Head of caudate nucleus (tissue), 42 donors: ENCODE data around the gene RXRA.

Experiments
- DNase-seq, 42 donors: peaks; one replicate each; pipeline versions ENCODE4 v3.0.0 to v3.0.0-alpha.2; 2020 to 2021; ENCODE audit warnings: mixed read lengths in 7 of 42
- intact Hi-C: fragments of 100-400 bp; cut with DNase I; formaldehyde crosslinking; loops from one replicate; pipeline ENCODE4 v1.15.0; 2022

The RXRA gene

DNA sequence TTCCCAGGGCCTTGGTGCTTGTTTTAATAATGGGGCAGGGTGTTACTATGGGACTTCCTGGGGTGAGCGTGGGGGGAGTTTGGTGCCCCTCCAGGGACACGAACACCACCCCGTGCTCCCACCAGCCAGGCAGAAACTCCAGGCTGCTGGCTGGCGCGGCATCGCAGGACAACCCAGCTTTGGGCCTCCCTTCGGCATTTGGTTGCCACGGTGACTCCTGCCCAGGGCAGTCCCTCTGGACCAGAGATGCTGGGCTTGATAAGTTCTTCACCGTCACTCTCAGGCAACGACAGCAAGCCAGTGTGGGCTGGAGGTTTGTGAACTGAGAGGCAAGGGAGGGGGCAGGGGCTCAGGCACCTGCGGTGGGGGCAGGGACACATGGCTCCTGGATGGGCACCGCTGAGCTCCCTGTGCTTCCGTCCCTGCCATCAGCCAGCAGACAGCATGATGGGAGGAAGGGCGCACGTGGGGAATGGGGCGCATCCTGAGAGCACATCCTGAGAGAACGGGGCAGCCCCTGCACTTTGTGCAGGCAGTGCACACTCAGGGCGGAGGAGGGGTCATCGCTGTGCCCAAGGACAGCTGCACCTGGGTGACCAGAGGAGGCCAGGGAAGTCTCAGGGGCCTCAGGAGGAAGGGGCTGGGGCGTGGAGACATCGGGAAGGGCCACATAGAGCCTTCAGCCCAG, 116.4 kb downstream of the RXRA start:
- DNase-seq: peak in 3 of 42 donors; percentile 15 to 48 (median 39)
- intact Hi-C loops: loop anchor here (2.0 kb wide), 1 partner anchor 272 kb away; no protein-coding TSS in a partner anchor

DNA sequence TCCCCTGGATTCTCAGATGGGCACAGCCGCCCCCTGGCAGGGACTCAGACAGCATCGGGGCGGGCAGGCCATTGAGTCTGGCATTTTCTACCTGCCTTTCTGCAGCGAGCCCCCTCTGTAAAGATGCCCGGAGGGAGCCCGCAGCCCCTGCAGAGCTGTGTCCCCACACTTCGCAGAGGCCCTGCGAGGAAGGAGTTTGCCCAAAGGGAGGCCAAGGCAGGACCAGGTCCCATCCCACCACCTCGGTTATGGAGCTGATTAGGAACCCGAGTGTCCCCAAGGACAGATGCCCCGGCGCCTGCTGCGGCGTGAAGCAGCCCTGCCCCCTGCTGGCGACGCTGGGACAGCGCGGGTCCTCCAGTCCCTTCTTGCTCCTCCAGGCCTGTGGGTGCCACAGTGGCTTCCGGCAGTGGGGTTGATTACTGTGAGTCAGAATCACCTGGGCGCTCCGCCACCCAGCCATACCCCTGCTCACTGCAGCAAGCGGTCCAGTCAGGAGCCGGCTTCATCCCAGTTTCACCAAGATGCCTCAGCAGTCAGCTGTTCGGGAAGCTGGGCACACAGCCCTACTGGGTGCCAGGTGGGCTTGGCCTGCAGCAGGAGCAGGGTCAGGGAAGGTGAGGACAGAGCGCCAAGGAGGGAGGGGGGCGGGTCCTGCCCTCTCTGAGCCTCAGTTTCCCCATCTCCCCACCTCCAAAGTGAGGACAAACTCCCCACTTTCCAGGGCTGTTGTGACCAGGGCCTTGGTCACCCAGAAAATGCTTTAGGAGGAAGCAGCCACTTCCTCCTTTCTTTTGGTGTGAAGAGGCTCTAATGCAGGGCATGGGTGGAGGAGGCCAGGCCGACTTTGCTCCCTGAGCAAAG, 117.2 kb downstream of the RXRA start:
- peak; percentile 77 to 96 (median 90) for DNase-seq
- intact Hi-C loops: loop anchor here (2.0 kb wide), 1 partner anchor 273 kb away; no protein-coding TSS in a partner anchor

GRCh38 chr9:134444038-134444315, 117.7 kb downstream of the RXRA start:
- intact Hi-C loops: no loop called here

DNA sequence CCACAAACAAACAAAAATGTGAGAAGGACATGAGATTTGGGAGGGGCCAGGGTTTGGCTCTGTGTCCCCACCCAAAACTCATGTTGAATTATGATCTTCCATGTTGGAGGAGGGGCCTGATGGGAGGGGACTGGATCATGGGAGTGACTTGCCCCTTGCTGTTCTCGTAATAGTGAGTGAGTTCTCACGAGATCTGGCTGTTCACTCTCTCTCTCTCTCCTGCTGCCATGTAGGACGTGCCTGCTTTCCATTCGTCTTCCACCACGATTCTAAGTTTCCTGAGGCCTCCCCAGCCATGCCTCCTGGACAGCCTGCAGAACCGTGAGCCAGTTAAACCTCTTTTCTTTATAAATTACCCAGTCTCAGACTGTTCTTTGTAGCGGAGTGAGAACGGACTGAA, 118.7 kb downstream of the RXRA start:
- intact Hi-C loops: no loop called here
- DNase-seq: no peak

More at GRCh38 chr9:134444038-134444315, 117.7 kb downstream of the RXRA start:
- DNase-seq: no peak

DNA sequence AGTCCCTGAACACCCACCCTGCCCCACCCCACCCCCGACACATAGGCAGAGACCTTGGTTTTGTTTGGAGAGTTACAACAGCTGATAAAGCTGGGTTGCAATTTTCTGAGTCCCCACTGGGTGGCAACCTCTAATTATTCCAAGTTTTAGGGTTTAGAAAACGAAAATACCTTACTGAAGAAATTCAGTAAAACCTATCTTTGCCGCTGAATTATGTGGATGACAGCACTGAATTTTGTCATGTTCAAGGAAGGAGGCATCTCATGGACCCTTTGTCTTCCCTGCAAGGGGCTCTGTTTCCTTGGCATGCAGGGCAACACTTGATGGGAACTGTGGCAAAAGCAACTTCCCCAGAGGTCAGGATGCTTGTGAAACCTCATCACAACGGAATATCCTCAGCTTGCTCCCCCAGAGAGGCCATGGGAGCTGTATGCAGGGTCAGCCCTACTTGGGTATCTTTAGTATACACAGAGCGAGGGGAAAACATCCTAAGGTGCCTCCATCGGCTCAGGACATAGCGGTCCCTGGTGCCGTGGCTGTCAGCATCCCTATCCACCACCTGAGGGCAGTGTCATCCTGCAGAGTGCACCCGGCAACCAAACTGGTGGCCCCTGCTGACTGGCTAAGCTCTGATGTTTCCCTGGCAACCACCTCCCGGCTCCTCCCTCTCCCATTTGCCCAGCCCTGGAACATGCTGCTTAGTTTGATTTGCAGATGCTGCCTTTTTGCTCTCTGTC, 123.1 kb downstream of the RXRA start:
- intact Hi-C loops: no loop called here

GRCh38 chr9:134451700-134452458, 125.6 kb downstream of the RXRA start:
- intact Hi-C loops: loop anchor here (10.0 kb wide), 1 partner anchor 283 kb away; no protein-coding TSS in a partner anchor
- no peak for DNase-seq

More for the DNA sequence above, 123.1 kb downstream of the RXRA start:
- DNase-seq: peak; percentile 77 to 98 (median 92)

DNA sequence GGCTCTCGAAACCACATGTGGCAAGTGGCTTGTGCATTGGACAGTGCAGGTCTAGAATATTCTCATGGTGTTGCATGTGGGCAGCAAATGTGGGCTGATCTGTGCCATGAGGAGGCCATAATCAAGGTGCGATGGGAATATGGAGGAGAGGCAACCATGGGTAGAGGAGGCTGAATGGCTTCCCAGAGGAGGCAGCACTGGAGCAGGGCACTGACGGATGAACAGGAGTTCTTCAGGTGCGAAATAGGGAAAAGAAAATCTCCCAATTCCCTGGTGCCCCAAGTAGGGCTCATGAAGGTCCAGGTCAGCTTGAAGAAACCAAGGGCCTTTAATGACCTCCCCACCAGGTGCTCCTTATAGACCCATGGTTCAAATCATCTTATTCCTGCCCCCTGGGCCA, 126.5 kb downstream of the RXRA start:
- intact Hi-C loops: loop anchor here (10.0 kb wide), 1 partner anchor 282 kb away; no protein-coding TSS in a partner anchor
- no peak for DNase-seq

DNA sequence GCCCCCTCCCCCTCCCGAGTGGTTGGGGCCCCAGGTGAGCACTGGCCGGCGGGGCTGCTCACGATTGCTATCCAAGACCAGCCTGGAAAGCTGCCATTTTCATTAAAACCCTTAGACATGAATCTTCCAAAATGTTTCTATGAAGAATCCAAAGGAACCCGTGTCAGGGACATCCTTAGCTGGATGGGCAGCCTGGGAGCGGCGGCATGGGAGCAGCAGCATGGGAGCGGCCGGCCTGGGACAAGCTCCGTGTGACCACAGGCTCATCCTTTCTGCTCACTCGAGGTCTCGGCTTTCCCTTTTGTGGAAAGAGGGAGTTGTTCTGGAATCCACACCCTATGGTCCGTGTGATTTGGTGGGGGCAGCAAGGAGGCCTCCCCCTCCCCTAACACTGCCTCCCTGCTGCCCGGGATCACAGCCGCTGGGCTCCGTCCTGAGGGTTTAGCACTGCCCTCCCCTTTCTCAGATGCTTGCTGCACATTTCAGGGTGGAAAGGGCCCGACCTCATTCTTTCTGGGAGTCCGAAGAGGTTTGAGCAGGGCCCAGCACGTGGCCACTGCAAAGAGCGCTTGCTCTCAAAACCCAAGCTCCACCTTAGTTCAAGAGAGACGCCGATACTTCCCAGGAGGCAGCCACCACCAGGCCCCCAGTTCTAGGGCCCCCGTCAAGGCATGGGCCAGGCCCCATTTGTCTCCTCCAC, 127.7 kb downstream of the RXRA start:
- intact Hi-C loops: loop anchor here (10.0 kb wide), 1 partner anchor 281 kb away; no protein-coding TSS in a partner anchor
- no peak for DNase-seq

DNA sequence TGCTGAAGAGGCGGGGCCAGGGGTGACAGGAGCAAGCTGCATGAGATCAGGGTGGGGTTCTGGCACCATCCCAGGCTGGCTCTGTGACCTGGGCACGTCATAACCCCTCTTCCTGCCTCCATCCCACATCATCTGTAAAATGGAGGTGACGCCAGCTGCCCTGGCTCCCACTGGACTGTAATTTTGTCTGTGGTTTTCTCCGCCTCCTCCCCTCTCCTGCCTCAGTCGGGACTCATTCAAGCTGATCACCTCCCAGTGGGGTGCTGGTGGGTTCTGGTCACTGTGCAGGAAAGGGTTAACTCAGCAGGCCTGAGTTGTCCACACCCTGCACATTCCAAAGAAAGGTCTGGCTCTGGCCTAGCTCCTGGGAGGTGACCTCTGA, 128.2 kb downstream of the RXRA start:
- intact Hi-C loops: loop anchor here (10.0 kb wide), 1 partner anchor 280 kb away; no protein-coding TSS in a partner anchor
- DNase-seq: no peak

- intact Hi-C loops: loop anchor here (10.0 kb wide), 1 partner anchor 280 kb away; no protein-coding TSS in a partner anchor
- no peak for DNase-seq
These were observed 128.8 kb downstream of the RXRA start for GRCh38 chr9:134455021-134455471.

DNA sequence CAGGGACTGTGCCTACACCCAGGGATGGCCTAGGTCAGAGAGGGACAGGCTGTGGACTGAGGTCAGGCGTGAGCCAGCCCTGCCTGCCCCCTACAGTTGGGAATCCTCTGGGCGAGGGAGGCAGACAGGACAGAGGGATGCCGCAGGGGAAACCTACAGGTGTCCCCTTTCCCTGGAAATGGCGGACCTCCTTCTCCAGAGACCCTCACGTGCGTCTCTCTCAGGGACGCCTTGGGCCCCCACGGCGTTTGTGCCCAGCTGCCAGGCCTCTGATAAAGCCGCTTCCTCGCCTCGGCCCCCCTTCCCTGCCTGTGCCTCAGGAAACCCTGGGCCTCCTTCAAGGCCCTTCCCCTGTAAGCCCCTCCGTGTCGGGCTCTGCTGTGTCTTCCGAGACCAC, 129.3 kb downstream of the RXRA start:
- DNase-seq: no peak
- intact Hi-C loops: loop anchor here (10.0 kb wide), 1 partner anchor 279 kb away; no protein-coding TSS in a partner anchor

DNA sequence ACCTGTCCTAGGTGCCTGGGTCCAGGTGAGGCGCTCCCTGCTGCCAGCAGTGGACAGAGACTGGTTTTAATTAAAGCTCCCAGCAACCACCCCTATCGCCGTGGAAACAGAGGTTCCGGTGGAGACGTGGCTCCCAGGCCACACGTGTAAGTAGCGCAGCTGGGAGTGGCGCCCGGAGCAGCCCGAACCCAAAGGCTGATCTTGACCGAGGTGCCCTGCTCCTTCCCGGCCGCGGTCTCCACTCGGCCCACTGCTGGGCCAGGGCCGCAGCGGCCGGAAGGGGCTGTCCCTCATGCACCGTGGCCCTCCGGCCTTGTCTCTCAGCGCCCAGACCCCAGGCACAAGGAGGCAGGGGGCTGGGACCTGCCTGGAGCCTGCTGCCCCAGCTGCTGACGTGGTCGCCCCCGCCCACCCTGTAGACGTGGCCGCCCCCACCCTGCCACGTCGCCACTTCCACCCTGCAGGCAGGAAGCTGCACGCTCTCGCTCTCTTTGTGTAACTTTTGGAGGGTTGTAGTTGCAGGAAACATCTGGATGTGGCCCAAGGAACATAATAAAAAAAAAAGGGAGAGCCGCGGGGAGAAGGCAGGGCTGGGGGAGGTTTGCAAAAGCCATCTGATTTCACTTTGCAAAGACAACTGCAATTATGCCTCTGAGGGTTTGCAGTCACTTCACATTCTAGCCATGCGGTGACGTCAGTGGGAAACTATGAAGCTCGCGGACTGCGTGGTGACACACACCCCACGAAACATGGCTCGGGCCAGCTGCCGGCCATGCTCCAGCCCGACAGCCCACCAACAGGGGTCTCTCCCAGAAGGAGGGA, 129.9 kb downstream of the RXRA start:
- intact Hi-C loops: loop anchor here (10.0 kb wide), 1 partner anchor 279 kb away; no protein-coding TSS in a partner anchor
- peak in 13 of 42 donors; percentile 25 to 60 (median 50) for DNase-seq

DNA sequence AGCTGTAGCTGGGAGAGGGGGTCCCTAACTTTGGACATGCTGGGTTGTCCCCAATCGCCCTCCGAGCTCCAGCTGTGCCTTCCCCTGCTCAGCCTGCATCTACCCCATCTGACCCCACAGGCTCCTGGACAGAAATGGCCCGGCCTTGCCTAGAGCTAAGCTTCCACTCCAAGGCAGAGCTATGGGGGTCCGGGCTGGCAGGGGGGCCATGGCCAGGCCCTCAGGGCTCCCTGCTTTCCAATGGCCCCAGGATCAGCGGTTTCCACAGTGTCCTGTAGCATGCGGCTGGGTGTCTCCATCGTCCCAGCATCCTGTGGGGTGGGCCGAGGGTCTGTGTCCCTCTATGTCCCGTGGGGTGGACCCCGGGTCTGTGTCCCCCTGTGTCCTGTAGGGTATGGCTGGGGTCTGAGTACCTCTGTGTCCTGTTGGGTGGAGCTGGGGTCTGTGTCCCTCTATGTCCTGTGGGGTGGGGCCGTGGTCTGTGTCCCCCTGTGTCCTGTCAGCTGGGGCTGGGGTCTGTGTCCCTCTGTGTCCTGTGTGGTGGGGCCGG, 130.6 kb downstream of the RXRA start:
- intact Hi-C loops: loop anchor here (10.0 kb wide), 1 partner anchor 278 kb away; no protein-coding TSS in a partner anchor
- DNase-seq: no peak

DNA sequence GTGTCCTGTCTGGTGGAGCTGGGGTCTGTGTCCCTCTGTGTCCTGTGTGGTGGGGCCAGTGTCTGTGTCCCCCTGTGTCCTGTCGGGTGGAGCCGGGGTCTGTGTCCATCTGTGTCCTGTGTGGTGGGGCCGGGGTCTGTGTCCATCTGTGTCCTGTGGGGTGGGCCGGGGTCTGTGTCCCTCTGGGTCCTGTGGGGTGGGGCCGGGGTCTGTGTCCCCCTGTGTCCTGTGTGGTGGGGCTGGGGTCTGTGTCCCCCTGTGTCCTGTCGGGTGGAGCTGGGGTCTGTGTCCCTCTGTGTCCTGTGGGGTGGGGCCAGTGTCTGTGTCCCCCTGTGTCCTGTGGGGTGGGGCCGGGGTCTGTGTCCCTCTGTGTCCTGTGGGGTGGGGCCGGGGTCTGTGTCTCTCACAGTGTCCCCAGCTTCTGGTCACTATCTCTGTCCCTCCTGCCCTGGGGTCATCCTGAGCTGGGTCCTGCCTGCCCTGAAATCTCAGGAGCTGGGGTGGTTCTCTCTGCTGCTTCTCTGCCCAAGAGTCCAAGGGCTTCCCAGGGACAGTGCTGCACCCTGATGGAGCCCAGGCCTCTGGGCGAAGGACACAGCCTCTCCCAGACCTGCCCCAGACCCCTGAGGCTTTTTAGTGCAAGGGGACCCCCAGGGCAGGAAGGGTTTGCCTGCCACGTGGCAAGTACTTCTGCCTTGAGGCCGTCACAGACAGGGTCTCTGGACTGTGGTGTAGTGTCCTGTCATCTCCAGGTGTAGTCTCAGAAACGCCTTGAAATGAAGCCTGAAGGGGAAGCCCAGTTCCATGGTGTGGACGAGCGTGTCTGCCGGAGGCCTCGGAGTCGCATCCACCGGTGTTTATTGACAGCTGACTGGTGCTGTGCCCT, 131.3 kb downstream of the RXRA start:
- intact Hi-C loops: loop anchor here (10.0 kb wide), 1 partner anchor 277 kb away; no protein-coding TSS in a partner anchor
- DNase-seq: no peak
